ENCODE measurements around the gene CTSD.
A peak's percentile ranks its signal among the peaks of the same experiment; 100 is the strongest.

The CTSD gene

GRCh38 chr11:1729692-1730011 is 34.1 kb downstream of the CTSD start:
- no peak for DNase-seq (ENCODE audit: low read depth)

- DNase-seq (ENCODE audit: low read depth) = no peak
Measured at GRCh38 chr11:1728931-1729691, 34.6 kb downstream of the CTSD start.

DNA sequence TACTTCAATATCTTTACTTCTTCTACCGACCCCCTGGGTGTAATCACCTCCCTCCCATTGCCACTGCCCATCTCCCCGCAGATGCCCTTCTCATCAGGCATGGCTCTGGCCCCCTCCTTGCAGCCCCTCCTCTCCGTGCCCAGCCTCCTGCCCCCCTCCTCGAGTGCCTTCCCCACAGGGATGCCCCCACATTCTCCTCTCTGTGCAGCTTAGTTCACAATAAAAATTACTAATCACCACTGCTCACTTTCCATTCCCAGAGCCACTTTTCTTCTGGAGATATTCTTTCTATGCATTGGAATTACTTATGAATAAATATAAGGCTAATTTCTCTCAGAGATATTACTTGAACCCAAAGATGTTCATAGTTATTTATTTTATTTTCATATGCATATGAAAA is 35.4 kb downstream of the CTSD start:
- DNase-seq (ENCODE audit: low read depth) = no peak

DNA sequence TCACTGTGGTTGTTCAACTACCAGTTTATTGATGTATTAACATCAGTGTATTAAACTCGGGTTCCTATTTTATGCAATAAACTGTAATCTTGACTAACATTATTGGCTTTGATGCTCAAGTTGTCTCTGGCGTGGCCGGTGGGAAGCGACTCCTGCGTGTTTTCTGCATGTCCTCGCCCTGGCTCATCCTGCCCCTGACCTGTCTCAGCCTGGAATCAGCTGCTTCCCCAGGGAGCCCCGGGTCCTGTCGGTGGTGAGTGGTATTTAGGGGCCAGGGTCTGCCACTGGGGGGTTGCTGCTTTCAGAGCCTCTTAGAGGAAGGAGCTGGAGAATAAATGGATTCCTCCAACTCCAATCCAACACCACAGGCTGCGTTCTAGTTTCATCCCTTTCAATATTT is 35.9 kb downstream of the CTSD start:
- DNase-seq (ENCODE audit: low read depth) = no peak

DNA sequence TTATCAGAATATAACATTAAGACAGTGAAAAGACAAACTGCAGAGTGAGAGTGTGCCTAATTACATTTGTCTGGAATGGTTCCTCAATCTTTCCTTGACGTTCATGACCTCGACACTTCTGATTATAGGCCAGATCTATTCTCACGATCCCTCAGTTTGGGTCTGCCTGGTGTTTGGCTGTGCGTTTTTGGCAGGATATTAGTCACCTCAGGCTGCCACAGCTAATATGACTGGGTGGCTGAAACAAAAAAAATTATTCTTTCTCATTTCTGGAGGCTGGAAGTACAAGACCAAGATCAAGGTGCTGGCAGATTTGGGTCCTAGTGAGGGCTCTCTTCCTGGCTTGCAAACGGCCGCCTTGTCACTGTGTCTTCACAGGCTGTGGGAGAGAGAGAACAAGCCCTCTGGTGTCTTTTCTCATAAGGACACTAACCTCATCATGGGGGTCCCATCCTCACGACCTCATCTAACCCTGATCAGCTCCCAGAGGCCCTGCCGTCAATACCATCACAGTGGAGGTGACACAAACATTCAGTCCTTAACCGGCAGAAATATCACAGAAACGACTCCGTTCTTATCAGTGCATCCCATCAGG is 36.5 kb downstream of the CTSD start:
- no peak for DNase-seq (ENCODE audit: low read depth)

DNA sequence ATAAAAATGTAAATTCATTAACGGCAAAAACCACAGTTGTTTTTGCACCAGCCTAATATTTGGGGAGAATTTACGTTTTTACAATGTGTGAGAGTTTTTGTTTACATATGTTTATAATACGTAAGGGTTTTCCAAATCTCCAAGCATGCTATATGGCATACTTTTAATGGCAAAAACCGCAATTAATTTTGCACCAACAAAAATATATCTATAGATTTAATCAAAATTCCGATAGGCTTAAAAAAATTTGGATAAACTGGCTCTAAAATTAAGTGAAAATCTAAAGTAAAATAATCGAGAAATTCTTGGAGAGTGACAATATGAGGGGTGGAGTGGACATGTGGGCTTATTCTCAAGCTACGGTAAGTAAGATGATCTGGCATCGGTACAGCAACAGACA is 43.9 kb downstream of the CTSD start:
- DNase-seq (ENCODE audit: low read depth) = no peak

DNA sequence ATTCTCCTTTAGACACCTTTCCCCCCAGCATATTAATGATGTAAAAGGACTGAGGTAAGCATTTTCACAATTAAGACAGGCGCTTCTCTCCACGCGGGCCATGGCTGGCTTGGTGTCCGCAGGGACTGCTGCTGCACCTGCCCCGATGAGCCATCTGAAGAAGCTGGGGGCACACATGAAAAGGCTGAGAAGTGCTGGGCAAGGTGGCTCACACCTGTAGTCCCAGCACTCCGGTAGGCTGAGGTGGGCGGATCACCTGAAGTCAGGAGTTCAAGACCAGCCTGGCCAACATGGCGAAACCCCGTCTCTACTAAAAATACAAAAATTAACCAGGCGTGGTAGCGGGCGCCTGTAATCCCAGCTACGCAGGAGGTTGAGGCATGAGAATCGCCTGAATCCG is 45.4 kb downstream of the CTSD start:
- DNase-seq (ENCODE audit: low read depth) = no peak

DNA sequence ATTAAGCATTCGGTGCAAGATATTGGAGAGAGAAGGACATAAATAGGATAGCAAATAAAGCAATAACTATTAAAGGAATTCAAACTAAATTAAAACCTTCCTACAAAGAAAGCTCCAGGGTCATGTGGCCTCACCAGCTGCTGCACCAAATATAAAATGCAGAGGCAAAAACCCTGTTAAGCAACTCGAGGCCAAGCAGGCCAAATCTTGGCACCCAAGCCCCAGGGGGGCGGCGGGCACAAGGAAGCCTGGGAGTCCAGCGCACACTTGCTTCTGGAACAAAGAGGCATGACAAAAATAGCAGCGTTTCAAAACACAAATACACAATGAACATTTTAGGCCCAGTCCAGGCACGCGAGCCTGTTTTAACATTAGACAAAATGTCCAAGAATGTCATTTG is 46.0 kb downstream of the CTSD start:
- no peak for DNase-seq (ENCODE audit: low read depth)

DNA sequence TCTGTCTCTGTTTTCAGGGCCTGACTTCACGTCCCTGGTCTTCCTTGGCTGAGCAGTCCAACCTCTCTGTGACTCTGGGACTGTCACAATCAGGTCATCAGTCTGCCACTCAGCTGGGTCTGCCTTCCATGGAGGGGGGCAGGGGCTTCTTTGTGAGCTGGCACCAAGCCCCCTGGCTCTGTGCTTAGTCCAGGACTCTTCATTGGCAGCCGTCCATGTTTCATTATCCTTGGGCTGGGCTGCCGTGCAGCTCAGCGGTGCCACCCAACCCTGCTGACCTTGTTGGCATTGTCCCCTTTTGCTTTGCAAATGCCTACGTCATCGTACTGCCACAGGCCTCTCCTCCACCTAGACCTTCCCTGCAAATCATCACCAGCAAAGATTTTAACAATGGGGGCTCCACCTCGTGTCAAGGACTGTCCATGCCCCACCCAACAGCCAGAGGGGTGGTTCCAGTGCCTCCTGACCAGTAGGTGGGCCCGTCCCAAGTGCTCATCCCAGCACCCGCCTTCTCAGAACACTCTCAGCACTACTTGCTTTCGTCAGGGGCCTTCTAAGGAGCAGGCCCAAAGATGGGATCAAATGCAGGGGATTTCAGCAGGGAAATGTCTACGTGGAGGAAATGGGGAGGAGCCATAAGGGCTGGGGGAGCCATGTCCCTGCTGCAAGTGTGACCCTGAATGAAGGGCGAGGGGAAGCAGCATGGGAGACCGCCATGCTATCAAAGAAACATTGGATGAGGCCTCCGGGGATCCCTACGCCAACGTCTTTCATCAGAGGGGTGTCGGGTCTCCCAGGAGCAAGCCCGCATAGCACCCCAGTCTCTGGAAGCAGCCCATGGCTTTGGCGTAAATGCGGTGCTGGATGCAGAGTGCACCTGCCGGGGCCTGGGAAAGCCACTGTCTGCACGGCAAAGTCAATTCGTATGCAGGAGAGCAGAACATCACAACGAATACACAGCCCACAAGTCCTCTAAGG is 48.5 kb downstream of the CTSD start:
- no peak for DNase-seq (ENCODE audit: low read depth)

GRCh38 chr11:1708716-1709115 is 55.0 kb downstream of the CTSD start:
- DNase-seq (ENCODE audit: low read depth) = no peak

- DNase-seq (ENCODE audit: low read depth) = no peak
Measured at GRCh38 chr11:1707751-1708150, 56.0 kb downstream of the CTSD start.

- no peak for DNase-seq (ENCODE audit: low read depth)
Measured at GRCh38 chr11:1706634-1707400, 56.9 kb downstream of the CTSD start.

GRCh38 chr11:1705126-1706052 is 58.3 kb downstream of the CTSD start:
- peak; percentile 20 for DNase-seq (ENCODE audit: low read depth)

GRCh38 chr11:1703146-1703545 is 60.6 kb downstream of the CTSD start:
- DNase-seq (ENCODE audit: low read depth) = no peak
